PC-3 (cell line): ENCODE measurements around the gene P4HB. TPM values are rescaled to one million over a fixed set of nuclear protein-coding genes. Genes with fewer than 3 reads are reported as not detected.

Experiments
- ATAC-seq: fragments of 200-7000 bp; cut with Tn5 transposase; 2 replicates; pipeline ENCODE4 v1.9.1; 2020; ENCODE audit warnings: mild to moderate bottlenecking, moderate library complexity
- BruUV-seq: library from RNA; stranded (reverse); fragments of 400-500 nt; replicated peaks from 2 replicates; lab custom pipeline; 2021; lab: Mats Ljungman, UMichigan
- CTCF ChIA-PET: fragments of 300-600 bp; sonication (Branson Sonifier 250); formaldehyde crosslinking; loops from one replicate; lab custom pipeline; 2022; ENCODE audit warnings: antibody characterized with exemption; lab: Charles Lee
- POLR2A ChIA-PET: fragments of 300-600 bp; sonication (Branson Sonifier 250); formaldehyde crosslinking; loops from one replicate; lab custom pipeline; 2022; ENCODE audit warnings: antibody characterized with exemption; ENCODE audit not compliant: unreplicated experiment; lab: Charles Lee
- DNase-seq: peaks from one replicate; pipeline ENCODE4 v3.0.0-alpha.2; 2015
- H2AFZ ChIP-seq: fragments of 300-600 bp; sonication (generic); 2 replicates; pipeline ENCODE4 v1.6.0; 2016; ENCODE audit warnings: antibody characterized with exemption, low read length
- H3F3A ChIP-seq: fragments of 300-600 bp; sonication (generic); one replicate; pipeline ENCODE4 v1.6.0; 2017; ENCODE audit warnings: antibody characterized with exemption, low read length, control low read depth, mild to moderate bottlenecking; ENCODE audit not compliant: unreplicated experiment
- H3K27ac ChIP-seq: fragments of 300-600 bp; sonication (generic); 2 replicates; pipeline ENCODE4 v1.5.1; 2016; ENCODE audit warnings: mild to moderate bottlenecking, low read length
- H3K27me3 ChIP-seq: fragments of 300-600 bp; sonication (generic); 2 replicates; pipeline ENCODE4 v1.6.1; 2016; ENCODE audit warnings: low read length, mixed read lengths
- H3K36me3 ChIP-seq: fragments of 300-600 bp; sonication (generic); 2 replicates; pipeline ENCODE4 v1.6.1; 2016; ENCODE audit warnings: low read depth, mixed run types, low read length, mixed read lengths
- H3K4me1 ChIP-seq: fragments of 300-600 bp; sonication (generic); 2 replicates; pipeline ENCODE4 v1.5.1; 2016; ENCODE audit warnings: low read length; ENCODE audit not compliant: insufficient read depth
- H3K4me2 ChIP-seq: fragments of 300-600 bp; sonication (generic); 2 replicates; pipeline ENCODE4 v1.6.0; 2016; ENCODE audit warnings: low read length
- H3K4me3 ChIP-seq: fragments of 300-600 bp; sonication (generic); 2 replicates; pipeline ENCODE4 v1.5.1; 2016; ENCODE audit warnings: mild to moderate bottlenecking, low read length, mixed read lengths
- H3K79me2 ChIP-seq: fragments of 300-600 bp; sonication (generic); 2 replicates; pipeline ENCODE4 v1.6.1; 2017; ENCODE audit warnings: low read length, mixed read lengths
- H3K9ac ChIP-seq: fragments of 300-600 bp; sonication (generic); 2 replicates; pipeline ENCODE4 v1.6.0; 2016; ENCODE audit warnings: mild to moderate bottlenecking, low read length
- H3K9me2 ChIP-seq: fragments of 300-600 bp; sonication (generic); replicated peaks from 2 replicates; pipeline ENCODE4 v1.6.1; 2016; ENCODE audit warnings: mixed run types, low read length, mixed read lengths
- H3K9me3 ChIP-seq: fragments of 300-600 bp; sonication (generic); 2 replicates; pipeline ENCODE4 v1.6.1; 2016; ENCODE audit warnings: low read length, mixed read lengths
- H4K20me1 ChIP-seq: fragments of 300-600 bp; sonication (generic); 2 replicates; pipeline ENCODE4 v1.6.1; 2016; ENCODE audit warnings: low read length, mixed read lengths
- CTCF ChIP-seq: fragments of 300-600 bp; sonication (generic); conservative IDR thresholded peaks from 2 replicates; pipeline ENCODE4 v1.5.1; 2017; ENCODE audit warnings: antibody characterized with exemption, low read depth, mild to moderate bottlenecking, low read length
- EZH2 ChIP-seq: fragments of 300-600 bp; sonication (generic); IDR thresholded peaks from one replicate; pipeline ENCODE4 v1.6.1; 2017; ENCODE audit warnings: antibody characterized with exemption, mild to moderate bottlenecking, low read length; ENCODE audit not compliant: unreplicated experiment
- EZH2phosphoT487 ChIP-seq: fragments of 300-600 bp; sonication (generic); IDR thresholded peaks from 2 replicates; pipeline ENCODE4 v1.6.1; 2018; ENCODE audit warnings: mild to moderate bottlenecking, antibody characterized with exemption, low read length, borderline replicate concordance
- intact Hi-C: fragments of 100-400 bp; cut with micrococcal nuclease; formaldehyde crosslinking; loops from 2 replicates; pipeline ENCODE4 v1.9.0; 2023
- total RNA-seq: library from RNA; depleted of rRNA; stranded (reverse); fragments of >200 nt; gene quantifications from 2 replicates; pipeline ENCODE4 v1.2.3, GENCODE V29; 2014

The P4HB gene
- total RNA-seq, 1 experiment from 2014 or later, result 1,089 TPM

GRCh38 chr17:81806461-81807209, 53.7 kb downstream of the P4HB start:
- Histone ChIP-seq H3F3A (no peaks in the 10 kb centered on the region), H3K9me3 (no peaks in the 10 kb centered on the region), H3K9ac (no peak overlapping the region), H3K4me1 (no peaks in the 10 kb centered on the region), H3K4me2 (no peak overlapping the region), H4K20me1 (no peaks in the 10 kb centered on the region), H3K9me2 (no peaks in the 10 kb centered on the region), H2AFZ (no peak overlapping the region), H3K27me3 (peaks cover 63% of the 10 kb centered on the region), H3K36me3 (no peaks in the 10 kb centered on the region), H3K79me2 (no peaks in the 10 kb centered on the region), H3K4me3 (no peak overlapping the region), H3K27ac (no peak overlapping the region)
- no TSS peak for BruUV-seq
- ChIA-PET CTCF (no interaction called here), POLR2A (no interaction called here)
- no peak for TF ChIP-seq CTCF
- no peak for TF ChIP-seq EZH2phosphoT487
- no peak for TF ChIP-seq EZH2
- intact Hi-C loops, result no loop called here
- ATAC-seq (0 out of 2 replicates have a peak, but pooled peaks have one; percentile 5), DNase-seq (no peak)

GRCh38 chr17:81805707-81806460, 54.5 kb downstream of the P4HB start:
- Histone ChIP-seq H2AFZ (no peak overlapping the region), H3K79me2 (no peaks in the 10 kb centered on the region), H3K9ac (no peak overlapping the region), H3K4me3 (no peak overlapping the region), H3K36me3 (no peaks in the 10 kb centered on the region), H4K20me1 (no peaks in the 10 kb centered on the region), H3K27ac (no peak overlapping the region), H3K9me3 (no peaks in the 10 kb centered on the region), H3F3A (no peaks in the 10 kb centered on the region), H3K4me1 (no peaks in the 10 kb centered on the region), H3K4me2 (no peak overlapping the region), H3K27me3 (peaks cover 63% of the 10 kb centered on the region), H3K9me2 (no peaks in the 10 kb centered on the region)
- DNase-seq (no peak), ATAC-seq (no peak)
- TF ChIP-seq CTCF (no peak), EZH2phosphoT487 (no peak), EZH2 (no peak)
- BruUV-seq, result no TSS peak
- CTCF ChIA-PET, result no interaction called here
- intact Hi-C loops, result no loop called here
- POLR2A ChIA-PET, result no interaction called here
